ENCODE data around the gene OLFM4.

DNA sequence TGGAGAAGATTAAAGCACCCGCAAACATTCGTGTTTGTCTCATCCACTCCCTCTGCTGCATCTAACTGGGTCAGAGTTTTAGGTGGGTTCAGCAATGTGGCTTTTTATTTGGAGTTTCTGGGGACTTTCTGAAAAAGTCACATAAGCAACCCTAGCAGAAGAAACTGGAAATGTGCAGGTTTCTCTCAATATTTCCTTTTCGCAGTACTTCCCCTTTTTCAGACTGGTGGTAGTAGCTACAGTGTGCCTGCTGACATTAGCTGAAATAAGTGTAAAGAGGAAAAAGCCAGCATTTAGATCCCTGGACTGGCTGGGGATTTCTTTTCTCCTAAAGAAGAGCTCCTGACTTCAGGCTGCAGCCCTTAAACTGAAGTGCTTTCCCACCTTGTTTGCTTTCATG lies 15.9 kb upstream of the OLFM4 start:
- TF ChIP-seq POLR2AphosphoS5 (IDR thresholded peaks at IDR 0.05; ENCODE audit: low read depth, low read length), result no peak
- TF ChIP-seq, protein P1, sequence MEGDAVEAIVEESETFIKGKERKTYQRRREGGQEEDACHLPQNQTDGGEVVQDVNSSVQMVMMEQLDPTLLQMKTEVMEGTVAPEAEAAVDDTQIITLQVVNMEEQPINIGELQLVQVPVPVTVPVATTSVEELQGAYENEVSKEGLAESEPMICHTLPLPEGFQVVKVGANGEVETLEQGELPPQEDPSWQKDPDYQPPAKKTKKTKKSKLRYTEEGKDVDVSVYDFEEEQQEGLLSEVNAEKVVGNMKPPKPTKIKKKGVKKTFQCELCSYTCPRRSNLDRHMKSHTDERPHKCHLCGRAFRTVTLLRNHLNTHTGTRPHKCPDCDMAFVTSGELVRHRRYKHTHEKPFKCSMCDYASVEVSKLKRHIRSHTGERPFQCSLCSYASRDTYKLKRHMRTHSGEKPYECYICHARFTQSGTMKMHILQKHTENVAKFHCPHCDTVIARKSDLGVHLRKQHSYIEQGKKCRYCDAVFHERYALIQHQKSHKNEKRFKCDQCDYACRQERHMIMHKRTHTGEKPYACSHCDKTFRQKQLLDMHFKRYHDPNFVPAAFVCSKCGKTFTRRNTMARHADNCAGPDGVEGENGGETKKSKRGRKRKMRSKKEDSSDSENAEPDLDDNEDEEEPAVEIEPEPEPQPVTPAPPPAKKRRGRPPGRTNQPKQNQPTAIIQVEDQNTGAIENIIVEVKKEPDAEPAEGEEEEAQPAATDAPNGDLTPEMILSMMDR (IDR thresholded peaks at IDR 0.05), result no peak
- TF ChIP-seq, protein P2, sequence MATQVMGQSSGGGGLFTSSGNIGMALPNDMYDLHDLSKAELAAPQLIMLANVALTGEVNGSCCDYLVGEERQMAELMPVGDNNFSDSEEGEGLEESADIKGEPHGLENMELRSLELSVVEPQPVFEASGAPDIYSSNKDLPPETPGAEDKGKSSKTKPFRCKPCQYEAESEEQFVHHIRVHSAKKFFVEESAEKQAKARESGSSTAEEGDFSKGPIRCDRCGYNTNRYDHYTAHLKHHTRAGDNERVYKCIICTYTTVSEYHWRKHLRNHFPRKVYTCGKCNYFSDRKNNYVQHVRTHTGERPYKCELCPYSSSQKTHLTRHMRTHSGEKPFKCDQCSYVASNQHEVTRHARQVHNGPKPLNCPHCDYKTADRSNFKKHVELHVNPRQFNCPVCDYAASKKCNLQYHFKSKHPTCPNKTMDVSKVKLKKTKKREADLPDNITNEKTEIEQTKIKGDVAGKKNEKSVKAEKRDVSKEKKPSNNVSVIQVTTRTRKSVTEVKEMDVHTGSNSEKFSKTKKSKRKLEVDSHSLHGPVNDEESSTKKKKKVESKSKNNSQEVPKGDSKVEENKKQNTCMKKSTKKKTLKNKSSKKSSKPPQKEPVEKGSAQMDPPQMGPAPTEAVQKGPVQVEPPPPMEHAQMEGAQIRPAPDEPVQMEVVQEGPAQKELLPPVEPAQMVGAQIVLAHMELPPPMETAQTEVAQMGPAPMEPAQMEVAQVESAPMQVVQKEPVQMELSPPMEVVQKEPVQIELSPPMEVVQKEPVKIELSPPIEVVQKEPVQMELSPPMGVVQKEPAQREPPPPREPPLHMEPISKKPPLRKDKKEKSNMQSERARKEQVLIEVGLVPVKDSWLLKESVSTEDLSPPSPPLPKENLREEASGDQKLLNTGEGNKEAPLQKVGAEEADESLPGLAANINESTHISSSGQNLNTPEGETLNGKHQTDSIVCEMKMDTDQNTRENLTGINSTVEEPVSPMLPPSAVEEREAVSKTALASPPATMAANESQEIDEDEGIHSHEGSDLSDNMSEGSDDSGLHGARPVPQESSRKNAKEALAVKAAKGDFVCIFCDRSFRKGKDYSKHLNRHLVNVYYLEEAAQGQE (IDR thresholded peaks at IDR 0.05; ENCODE audit: insufficient read depth in 1 of 2, low read depth in 2 of 2, low read length in 1 of 2), result no peak
- TF ChIP-seq TCF7L2 (IDR thresholded peaks at IDR 0.05; ENCODE audit: low read depth, low read length), result no peak
